IPS-18a (cell line): ENCODE measurements around the gene USP28.
"Not testable (repeated sequence)": the region's sequence is repeated elsewhere in the genome, so short reads cannot be mapped to it uniquely, and the experiment has no call there.

Experiments
- H3K27ac ChIP-seq: one replicate; pipeline ENCODE4 v1.5.1; 2013; ENCODE audit warnings: low read length
- H3K27me3 ChIP-seq: one replicate; pipeline ENCODE4 v1.6.1; 2013; ENCODE audit warnings: mild to moderate bottlenecking, low read length; ENCODE audit not compliant: control insufficient read depth, insufficient read depth
- H3K36me3 ChIP-seq: one replicate; pipeline ENCODE4 v1.6.1; 2013; ENCODE audit warnings: low read depth, low read length; ENCODE audit not compliant: control insufficient read depth
- H3K4me1 ChIP-seq: one replicate; pipeline ENCODE4 v1.6.1; 2013; ENCODE audit warnings: low read depth, low read length; ENCODE audit not compliant: control insufficient read depth
- H3K4me3 ChIP-seq: one replicate; pipeline ENCODE4 v1.5.1; 2013; ENCODE audit warnings: low read length
- H3K9ac ChIP-seq: one replicate; pipeline ENCODE4 v1.6.1; 2013; ENCODE audit warnings: mild to moderate bottlenecking, low read length, moderate library complexity
- H3K9me3 ChIP-seq: one replicate; pipeline ENCODE4 v1.6.1; 2013; ENCODE audit warnings: low read depth, low read length; ENCODE audit not compliant: control insufficient read depth

Gene USP28

GRCh38 chr11:113789016-113789415 lies 86.4 kb downstream of the USP28 start:
- not testable (repeated sequence) for H3K9me3 ChIP-seq, H3K36me3 ChIP-seq, H3K27ac ChIP-seq, H3K9ac ChIP-seq, H3K27me3 ChIP-seq, H3K4me1 ChIP-seq, H3K4me3 ChIP-seq

GRCh38 chr11:113782134-113782533 lies 93.2 kb downstream of the USP28 start:
- Histone ChIP-seq H3K27ac (no peak overlapping the region), H3K36me3 (no peaks in the 10 kb centered on the region), H3K9me3 (no peaks in the 10 kb centered on the region), H3K9ac (no peak overlapping the region), H3K4me1 (no peaks in the 10 kb centered on the region), H3K27me3 (no peaks in the 10 kb centered on the region), H3K4me3 (no peak overlapping the region)

- no peaks in the 10 kb centered on the region for H3K27me3 ChIP-seq
- no peaks in the 10 kb centered on the region for H3K36me3 ChIP-seq
- H3K9me3 ChIP-seq = no peaks in the 10 kb centered on the region
- H3K4me1 ChIP-seq = no peaks in the 10 kb centered on the region
- H3K27ac ChIP-seq = no peak overlapping the region
- no peak overlapping the region for H3K9ac ChIP-seq
- no peak overlapping the region for H3K4me3 ChIP-seq
Measured at GRCh38 chr11:113781682-113782081, 93.7 kb downstream of the USP28 start.

GRCh38 chr11:113779496-113779895 lies 95.9 kb downstream of the USP28 start, which contains the start of gene CLDN25:
CLDN25 (plus strand) TSS chr11:113779796; CDS start chr11:113779796, 0 bp downstream.
- Histone ChIP-seq H3K4me1 (no peaks in the 10 kb centered on the region), H3K9me3 (no peaks in the 10 kb centered on the region), H3K9ac (no peak within 1 kb of the TSS), H3K36me3 (no peaks in the 10 kb centered on the region), H3K4me3 (no peak within 1 kb of the TSS), H3K27me3 (peaks cover 12% of the 10 kb centered on the region), H3K27ac (no peak within 1 kb of the TSS)

GRCh38 chr11:113778111-113778910 lies 97.1 kb downstream of the USP28 start:
- Histone ChIP-seq H3K27ac (no peak overlapping the region), H3K36me3 (no peaks in the 10 kb centered on the region), H3K9ac (no peak overlapping the region), H3K9me3 (no peaks in the 10 kb centered on the region), H3K4me3 (no peak overlapping the region), H3K4me1 (no peaks in the 10 kb centered on the region), H3K27me3 (peaks cover 12% of the 10 kb centered on the region)

DNA sequence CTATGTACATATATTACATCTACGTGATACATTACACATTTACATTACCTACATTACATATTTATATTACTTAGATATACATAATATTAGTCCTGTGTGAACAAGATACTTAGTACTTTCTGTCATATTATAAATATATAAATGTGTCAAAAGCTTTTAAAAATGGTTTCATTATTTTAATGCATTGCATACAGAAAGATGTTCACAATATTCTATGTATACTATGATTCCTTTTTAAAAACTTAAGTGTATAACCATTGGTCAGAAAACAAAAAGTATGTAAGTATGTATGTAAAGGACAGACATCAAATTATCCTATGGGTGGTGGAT lies 101.2 kb downstream of the USP28 start:
- Histone ChIP-seq H3K27ac (no peak overlapping the region), H3K9ac (peak overlapping the region; percentile 84), H3K4me1 (no peaks in the 10 kb centered on the region)

GRCh38 chr11:113773416-113774173 lies 101.8 kb downstream of the USP28 start, which contains the start of gene ZW10:
ZW10 (minus strand) TSS chr11:113773692; CDS start chr11:113773666, 26 bp downstream.
- peaks cover 12% of the 10 kb centered on the region for H3K27me3 ChIP-seq
- H3K4me3 ChIP-seq = peak within 1 kb of the TSS; percentile 91
- H3K27ac ChIP-seq = peak within 1 kb of the TSS; percentile 95
- H3K9me3 ChIP-seq = no peaks in the 10 kb centered on the region
- H3K36me3 ChIP-seq = peaks cover 4% of the 10 kb centered on the region
- no peaks in the 10 kb centered on the region for H3K4me1 ChIP-seq
- peak within 1 kb of the TSS; percentile 84 for H3K9ac ChIP-seq

More for the DNA sequence above, 101.2 kb downstream of the USP28 start:
- Histone ChIP-seq H3K9me3 (no peaks in the 10 kb centered on the region), H3K4me3 (peak overlapping the region; percentile 91), H3K27me3 (peaks cover 12% of the 10 kb centered on the region), H3K36me3 (no peaks in the 10 kb centered on the region)

GRCh38 chr11:113773092-113773415 lies 102.3 kb downstream of the USP28 start:
- Histone ChIP-seq H3K4me1 (no peaks in the 10 kb centered on the region), H3K27me3 (peaks cover 12% of the 10 kb centered on the region), H3K27ac (peak overlapping the region; percentile 21), H3K36me3 (peaks cover 9% of the 10 kb centered on the region), H3K9me3 (no peaks in the 10 kb centered on the region), H3K9ac (peak overlapping the region; percentile 84), H3K4me3 (peak overlapping the region; percentile 91)

DNA sequence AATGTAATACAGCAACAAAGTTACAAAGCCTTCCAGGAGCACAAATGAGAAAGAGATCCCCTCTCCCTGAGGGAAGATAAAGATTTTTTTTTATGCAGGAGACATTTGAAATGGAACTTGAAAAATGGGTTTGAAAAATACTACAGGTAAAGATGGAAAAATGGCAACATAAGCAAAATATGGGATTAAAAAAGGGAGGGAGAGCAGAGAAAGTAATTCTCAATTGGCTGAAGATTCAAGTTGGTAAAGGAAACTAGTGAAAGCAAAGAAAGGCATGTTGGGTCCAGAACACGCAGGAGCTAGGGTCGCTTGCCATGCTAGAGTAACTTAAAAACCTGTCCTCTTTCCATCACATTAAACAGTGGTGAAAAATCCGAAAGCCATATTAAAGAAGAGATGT lies 103.4 kb downstream of the USP28 start:
- H3K4me1 ChIP-seq = no peaks in the 10 kb centered on the region
- peaks cover 16% of the 10 kb centered on the region for H3K36me3 ChIP-seq
- no peak overlapping the region for H3K9ac ChIP-seq
- H3K27ac ChIP-seq = no peak overlapping the region
- peaks cover 12% of the 10 kb centered on the region for H3K27me3 ChIP-seq
- H3K4me3 ChIP-seq = no peak overlapping the region
- no peaks in the 10 kb centered on the region for H3K9me3 ChIP-seq

GRCh38 chr11:113764527-113765219 lies 110.7 kb downstream of the USP28 start:
- no peak overlapping the region for H3K4me3 ChIP-seq

GRCh38 chr11:113763040-113763439 lies 112.3 kb downstream of the USP28 start:
- H3K36me3 ChIP-seq = peaks cover 50% of the 10 kb centered on the region
- not testable (repeated sequence) for H3K4me3 ChIP-seq, H3K27me3 ChIP-seq

More at GRCh38 chr11:113764527-113765219, 110.7 kb downstream of the USP28 start:
- Histone ChIP-seq H3K27me3 (no peaks in the 10 kb centered on the region), H3K27ac (no peak overlapping the region), H3K9me3 (no peaks in the 10 kb centered on the region), H3K4me1 (no peaks in the 10 kb centered on the region), H3K9ac (no peak overlapping the region), H3K36me3 (peaks cover 44% of the 10 kb centered on the region)

More at GRCh38 chr11:113763040-113763439, 112.3 kb downstream of the USP28 start:
- H3K27ac ChIP-seq, H3K9me3 ChIP-seq, H3K4me1 ChIP-seq, H3K9ac ChIP-seq: not testable (repeated sequence)
